Body of pancreas (tissue), 4 donors: ENCODE measurements around the gene ADGRA3.

Experiments used
- CTCF ChIP-seq, 7 experiments: fragments of 450-650 bp in 4 of 7; fragments of 200-600 bp in 3 of 7; sonication (generic) in 3 of 7; IDR thresholded peaks; one replicate each; pipeline ENCODE4 v1.5.1; 2016 to 2019; ENCODE audit warnings: antibody characterized with exemption in 7 of 7
- POLR2A ChIP-seq, 3 donors: fragments of 450-650 bp; IDR thresholded peaks; one replicate each; pipeline ENCODE4 v1.6.1; 2016; ENCODE audit warnings: antibody characterized with exemption in 3 of 3, mild to moderate bottlenecking in 2 of 3

GRCh38 chr4:22465996-22466395, 49.9 kb downstream of the ADGRA3 start:
- TF ChIP-seq CTCF (IDR thresholded peaks at IDR 0.05) (no peak), POLR2A (IDR thresholded peaks at IDR 0.05) (no peak)
